HepG2 (cell line): ENCODE data around the gene UBE2QL1. TPM values are rescaled to one million over a fixed set of nuclear protein-coding genes. Genes with fewer than 3 reads are reported as not detected.

Experiments used
- ATAC-seq: fragments of 200-7000 bp; cut with Tn5 transposase; 3 replicates; pipeline ENCODE4 v1.9.1; 2020; ENCODE audit warnings: mild to moderate bottlenecking, moderate library complexity
- BruUV-seq: library from RNA; stranded (reverse); fragments of 400-500 nt; replicated peaks from 2 replicates; lab custom pipeline; 2021; lab: Mats Ljungman, UMichigan
- CTCF ChIA-PET: fragments of 300-600 bp; formaldehyde crosslinking; extraction: SDS; loops from one replicate; lab custom pipeline; 2021; ENCODE audit warnings: low total read pairs, inconsistent platforms, low intra/inter-chr PET ratio; lab: Yijun Ruan, JAX
- POLR2A ChIA-PET: fragments of 350-600 bp; sonication (Branson Sonifier 250); formaldehyde crosslinking; loops from one replicate; lab custom pipeline; 2020; ENCODE audit warnings: antibody characterized with exemption, inconsistent platforms; lab: Yijun Ruan, JAX
- DNase-seq: peaks from one replicate; pipeline ENCODE4 v3.0.0-alpha.2; 2015; ENCODE audit warnings: low spot score
- FAIRE-seq: peaks from 3 replicates; lab custom pipeline; 2011; peaks lifted over from hg19 to GRCh38; lab: Jason Lieb, UNC
- H2AFZ ChIP-seq: one replicate; pipeline ENCODE4 v1.6.1; 2011; ENCODE audit warnings: low read length, inconsistent platforms
- H3K27ac ChIP-seq: fragments of 300-600 bp; 3 replicates; pipeline ENCODE4 v1.8.0; 2011; ENCODE audit warnings: mixed run types, mild to moderate bottlenecking, mixed read lengths, low read length, inconsistent platforms; ENCODE audit not compliant: insufficient read depth; ENCODE audit errors: extremely low read length
- H3K27me3 ChIP-seq, 2 experiments: fragments of 200-600 bp in 1 of 2; 2 replicates in 1 of 2; 3 replicates in 1 of 2; pipeline versions ENCODE4 v1.6.0 to v1.8.0; 2011; ENCODE audit warnings: low read length in 2 of 2, mild to moderate bottlenecking in 2 of 2, moderate library complexity in 2 of 2, inconsistent platforms in 1 of 2; ENCODE audit not compliant: insufficient read depth in 2 of 2, control insufficient read depth in 1 of 2
- H3K36me3 ChIP-seq, 2 experiments: fragments of 200-600 bp in 1 of 2; replicated peaks in 1 of 2; 2 replicates in 1 of 2; 3 replicates in 1 of 2; pipeline versions ENCODE4 v1.5.1 to v1.8.0; 2011; ENCODE audit warnings: low read length in 2 of 2, inconsistent platforms in 1 of 2; ENCODE audit not compliant: insufficient read depth in 2 of 2, control insufficient read depth in 1 of 2
- H3K4me1 ChIP-seq: 2 replicates; pipeline ENCODE4 v1.5.1; 2012; ENCODE audit warnings: low read length, inconsistent platforms; ENCODE audit not compliant: insufficient read depth
- H3K4me2 ChIP-seq: 2 replicates; pipeline ENCODE4 v1.6.0; 2011; ENCODE audit warnings: low read depth, low read length, inconsistent platforms
- H3K4me3 ChIP-seq, 3 experiments: fragments of 200-600 bp in 1 of 3; sonication (generic), shearing (Covaris generic) in 1 of 3; replicated peaks in 1 of 3; 2 replicates each; pipeline ENCODE4 v1.5.1; 2011 to 2016; ENCODE audit warnings: low read length in 3 of 3, inconsistent platforms in 2 of 3, low read depth in 2 of 3, mild to moderate bottlenecking in 2 of 3, control low read depth in 1 of 3, mixed read lengths in 1 of 3; ENCODE audit not compliant: insufficient read depth in 1 of 3
- H3K79me2 ChIP-seq: one replicate; pipeline ENCODE4 v1.6.1; 2011; ENCODE audit warnings: low read length, inconsistent platforms; ENCODE audit not compliant: insufficient read depth
- H3K9ac ChIP-seq: 2 replicates; pipeline ENCODE4 v1.6.0; 2011; ENCODE audit warnings: mild to moderate bottlenecking, low read depth, low read length, inconsistent platforms; ENCODE audit not compliant: insufficient read depth
- H3K9me3 ChIP-seq: 2 replicates; pipeline ENCODE4 v1.5.1; 2012; ENCODE audit warnings: mild to moderate bottlenecking, low read length
- H4K20me1 ChIP-seq: 2 replicates; pipeline ENCODE4 v1.6.0; 2011; ENCODE audit warnings: inconsistent platforms, mild to moderate bottlenecking, low read length, moderate library complexity; ENCODE audit not compliant: insufficient read depth
- MNT ChIP-seq: fragments of 450-650 bp; IDR thresholded peaks from 2 replicates; pipeline ENCODE4 v1.6.1; 2016
- ZNF800 ChIP-seq: sonication (generic); formaldehyde crosslinking; IDR thresholded peaks from 2 replicates; pipeline ENCODE4 v1.4.0; 2020; ENCODE audit warnings: missing genetic modification reagents
- ZSCAN21 ChIP-seq: sonication (generic); formaldehyde crosslinking; IDR thresholded peaks from 2 replicates; pipeline ENCODE4 v1.8.0; 2022; ENCODE audit warnings: mild to moderate bottlenecking, missing genetic modification reagents, moderate library complexity, borderline replicate concordance
- WGBS: methylation state at CpG from one replicate; pipeline ENCODE4 v1.1.6; 2017; ENCODE audit warnings: low lambda C conversion rate; 5-methylcytosine and 5-hydroxymethylcytosine counted together
- in situ Hi-C: cut with HindIII; loops from 2 replicates; pipeline ENCODE4 v1.10.0; 2017; ENCODE audit warnings: low pct_unique_long_range_greater_than_20kb; ENCODE audit not compliant: extremely low pct_ligation_motif_present
- intact Hi-C: fragments of 100-400 bp; cut with micrococcal nuclease; formaldehyde crosslinking; loops from one replicate; pipeline ENCODE4 v1.10.0; 2022; ENCODE audit not compliant: unreplicated experiment
- polyA plus RNA-seq, 8 experiments: library from polyadenylated mRNA; depleted of rRNA in 3 of 8; stranded (reverse) in 7 of 8; unstranded in 1 of 8; fragments of >200 nt; fragmentation: Illumina TruSeq in 4 of 8; extraction: Trizol in 4 of 8; gene quantifications; 2 replicates each; pipeline versions ENCODE4 v1.2.1 to v1.2.3, GENCODE V29; 2011 to 2016; ENCODE audit warnings: low read depth in 4 of 8, missing spikeins in 1 of 8, mixed read lengths in 1 of 8; ENCODE audit not compliant: insufficient read depth in 1 of 8
- total RNA-seq, 5 experiments: library from RNA; depleted of rRNA; stranded (reverse); fragments of >200 nt; fragmentation: Illumina TruSeq; extraction: Trizol; gene quantifications; 2 replicates each; pipeline ENCODE4 v1.2.3, GENCODE V29; 2016; ENCODE audit warnings: low read depth in 1 of 5

The UBE2QL1 gene
- total and polyA plus RNA-seq, 2 of the 13 experiments (the other 11 are each of a cell fraction or from before 2014, with no cell fraction given): not detected

GRCh38 chr5:6448622-6449464 lies at the start of gene UBE2QL1 (continued):
- TF ChIP-seq ZNF800: peak; percentile 93

- DNase-seq (no peak), FAIRE-seq (no peak), ATAC-seq (no peak)
- H3K9me3 ChIP-seq: no peaks in the 10 kb centered on the region
- no peaks in the 10 kb centered on the region for H3K36me3 ChIP-seq
- H2AFZ ChIP-seq: no peak overlapping the region
- in situ Hi-C loops (loop anchor here (25.0 kb wide), 1 partner anchor 337 kb away; no protein-coding TSS in a partner anchor), intact Hi-C loops (no loop called here)
- H3K9ac ChIP-seq: no peak overlapping the region
- peaks cover 4 to 29% of the 10 kb centered on the region in 2 experiments for H3K27me3 ChIP-seq
- no peak overlapping the region for H3K27ac ChIP-seq
- no peak overlapping the region for H3K4me2 ChIP-seq
- TF ChIP-seq MNT: peak; percentile 73
- TF ChIP-seq ZSCAN21 (CRISPR knock-in tag): no peak
- no peaks in the 10 kb centered on the region for H3K4me1 ChIP-seq
- H4K20me1 ChIP-seq: no peaks in the 10 kb centered on the region
- POLR2A ChIA-PET: no interaction called here
- BruUV-seq: no TSS peak
- 21% methylated on average over 13 of the region's 13 CpGs for whole genome bisulfite sequencing
- CTCF ChIA-PET: no interaction called here
- no peaks in the 10 kb centered on the region for H3K79me2 ChIP-seq
- H3K4me3 ChIP-seq: no peak overlapping the region
Measured at GRCh38 chr5:6399980-6400910, 48.4 kb upstream of the UBE2QL1 start.
